IgD-negative memory B cell (primary cell): ENCODE measurements around the gene FOXL3. TPM values are rescaled to one million over a fixed set of nuclear protein-coding genes. Genes with fewer than 3 reads are reported as not detected.

Experiments
- H3K27ac Mint-ChIP-seq, 3 donors: one replicate each; pipeline ENCODE4 v1.8.0; 2020 to 2022; ENCODE audit warnings: mild to moderate bottlenecking in 3 of 3, mixed read lengths in 3 of 3, moderate library complexity in 1 of 3
- H3K27me3 Mint-ChIP-seq: one replicate; pipeline ENCODE4 v1.8.0; 2021; ENCODE audit warnings: mixed read lengths
- H3K36me3 Mint-ChIP-seq: one replicate; pipeline ENCODE4 v1.8.0; 2020; ENCODE audit warnings: mild to moderate bottlenecking, mixed read lengths
- H3K4me1 Mint-ChIP-seq, 3 donors: one replicate each; pipeline ENCODE4 v1.8.0; 2020 to 2022; ENCODE audit warnings: mixed read lengths in 3 of 3, mild to moderate bottlenecking in 1 of 3
- H3K4me3 Mint-ChIP-seq, 4 donors: one replicate each; pipeline ENCODE4 v1.8.0; 2020 to 2022; ENCODE audit warnings: mild to moderate bottlenecking in 4 of 4, mixed read lengths in 4 of 4, moderate library complexity in 3 of 4
- H3K9me3 Mint-ChIP-seq, 3 donors: one replicate each; pipeline ENCODE4 v1.8.0; 2020 to 2021; ENCODE audit warnings: mixed read lengths in 3 of 3, mild to moderate bottlenecking in 1 of 3
- polyA plus RNA-seq: library from polyadenylated mRNA; unstranded; fragments of 300-500 nt; fragmentation: Illumina TruSeq; gene quantifications from one replicate; pipeline ENCODE4 v1.2.3, GENCODE V29; 2021

Gene FOXL3
- polyA plus RNA-seq, 1 donor from 2014 or later: not detected

DNA sequence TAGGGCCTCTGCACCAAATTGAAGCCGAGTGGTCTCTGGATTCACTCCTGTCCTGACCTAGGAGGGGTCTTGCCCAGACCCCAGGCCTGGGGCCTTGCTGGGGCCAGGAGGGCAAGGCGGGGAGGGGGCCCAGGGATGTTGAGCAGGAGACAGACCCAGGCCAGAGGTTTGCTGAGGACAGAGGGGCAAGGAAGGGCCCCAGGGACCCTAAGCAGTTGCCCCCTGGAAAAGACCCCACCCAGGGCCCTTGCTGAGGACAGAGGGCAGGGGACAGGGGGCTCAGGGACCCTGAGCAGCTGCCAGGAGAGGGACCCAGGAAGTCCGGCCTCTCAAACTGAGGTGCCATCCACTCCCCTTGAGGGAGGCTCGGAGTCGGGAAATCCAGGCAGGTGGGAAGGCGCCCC, 32.7 kb downstream of the FOXL3 start:
- Mint-ChIP-seq H3K9me3 (no peaks in the 10 kb centered on the region), H3K36me3 (peaks cover 1% of the 10 kb centered on the region)

DNA sequence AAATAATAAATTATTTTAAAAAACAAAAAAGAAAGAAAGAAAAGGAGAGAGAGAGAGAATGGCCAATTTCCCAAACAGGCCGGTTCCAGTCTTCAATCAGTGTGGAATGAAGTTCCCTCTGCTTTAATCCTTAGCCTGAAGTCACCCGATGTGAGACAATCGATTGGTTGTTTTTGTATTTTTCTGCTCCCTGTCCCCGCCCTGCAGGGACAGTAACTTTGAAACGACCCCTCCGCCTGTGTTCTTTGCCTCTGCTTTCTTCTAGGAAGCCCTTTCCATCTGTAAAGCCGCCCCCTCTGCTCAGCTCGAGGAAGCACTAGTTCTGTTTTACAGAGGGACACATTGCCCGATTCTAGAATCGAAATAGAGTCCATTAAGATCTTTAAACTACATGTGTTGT, 33.4 kb downstream of the FOXL3 start:
- peaks cover 10% of the 10 kb centered on the region for H3K27me3 Mint-ChIP-seq
- no peak overlapping the region for H3K27ac Mint-ChIP-seq
- no peak overlapping the region for H3K4me3 Mint-ChIP-seq
- H3K9me3 Mint-ChIP-seq: no peaks in the 10 kb centered on the region
- peaks cover 1% of the 10 kb centered on the region for H3K36me3 Mint-ChIP-seq
- H3K4me1 Mint-ChIP-seq: peaks cover 0 to 2% (median 1%) of the 10 kb centered on the region in 3 donors

More for the DNA sequence above, 32.7 kb downstream of the FOXL3 start:
- Mint-ChIP-seq H3K27me3 (peaks cover 8% of the 10 kb centered on the region), H3K4me3 (peak overlapping the region in 1 of 4 donors; percentile 47), H3K4me1 (peaks cover 0 to 2% (median 1%) of the 10 kb centered on the region in 3 donors), H3K27ac (no peak overlapping the region)

DNA sequence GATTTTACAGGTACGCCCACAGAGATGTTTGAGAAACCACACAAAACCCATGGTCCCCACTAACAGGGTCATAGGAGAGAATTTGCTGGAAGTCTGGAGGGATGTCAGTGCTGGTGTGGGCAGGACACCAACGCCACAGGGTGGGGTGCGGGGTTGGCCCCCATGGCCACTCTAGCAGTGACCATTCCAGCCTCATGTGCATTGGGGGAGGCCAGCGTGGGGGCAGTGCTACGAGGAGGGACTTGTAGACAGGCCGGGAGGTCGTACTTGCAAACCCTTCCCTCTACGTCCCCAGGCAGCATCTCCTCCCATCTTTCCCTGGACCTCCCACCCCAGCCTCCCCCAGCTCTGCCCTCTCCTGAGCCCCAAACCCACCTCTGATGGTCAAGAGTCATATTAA, 34.0 kb downstream of the FOXL3 start:
- no peak overlapping the region for H3K27ac Mint-ChIP-seq
- peaks cover 7% of the 10 kb centered on the region for H3K27me3 Mint-ChIP-seq
- H3K36me3 Mint-ChIP-seq: no peaks in the 10 kb centered on the region
- no peak overlapping the region for H3K4me3 Mint-ChIP-seq
- no peaks in the 10 kb centered on the region for H3K9me3 Mint-ChIP-seq
- H3K4me1 Mint-ChIP-seq: peaks cover 0 to 2% (median 1%) of the 10 kb centered on the region in 3 donors

DNA sequence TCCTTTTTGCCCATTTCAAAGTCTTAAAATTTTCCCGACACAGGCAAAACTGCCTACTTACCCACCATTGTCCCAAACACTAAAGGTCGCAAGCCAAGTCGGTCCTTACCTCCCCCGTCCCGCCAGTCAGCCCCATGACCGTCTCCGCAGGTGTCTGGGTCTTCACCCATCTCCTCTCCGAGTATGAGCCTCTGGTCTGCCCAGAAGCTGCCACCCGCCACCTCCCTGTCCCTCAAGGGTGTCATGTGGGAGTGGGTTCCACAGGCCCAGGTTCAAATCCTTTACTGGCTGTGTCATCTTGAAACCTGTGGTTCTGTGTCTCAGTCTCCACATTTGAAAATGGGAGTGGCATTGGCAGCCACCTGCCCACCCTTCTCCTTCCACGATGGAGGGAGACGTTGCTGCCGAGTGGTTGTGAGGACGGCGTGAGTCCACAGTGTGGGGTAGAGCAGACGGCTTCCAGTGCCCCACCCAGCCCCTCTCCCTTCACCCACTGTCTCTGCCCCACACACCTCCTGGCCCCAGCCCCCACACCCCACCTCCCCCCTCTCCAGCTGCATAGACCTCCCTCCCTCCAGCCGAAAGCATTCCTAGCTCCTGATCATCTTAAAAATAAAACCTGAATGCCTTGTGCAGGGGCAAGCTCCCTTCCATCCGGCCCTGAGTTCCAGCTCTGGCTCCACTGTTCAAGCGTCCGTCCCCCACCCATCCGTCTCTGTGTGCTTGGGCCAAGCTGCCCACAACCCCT, 35.3 kb downstream of the FOXL3 start:
- Mint-ChIP-seq H3K9me3 (no peaks in the 10 kb centered on the region), H3K27me3 (peaks cover 4% of the 10 kb centered on the region), H3K27ac (no peak overlapping the region), H3K36me3 (no peaks in the 10 kb centered on the region), H3K4me1 (peaks cover 0 to 2% (median 1%) of the 10 kb centered on the region in 3 donors), H3K4me3 (peak overlapping the region in 1 of 4 donors; percentile 74)

DNA sequence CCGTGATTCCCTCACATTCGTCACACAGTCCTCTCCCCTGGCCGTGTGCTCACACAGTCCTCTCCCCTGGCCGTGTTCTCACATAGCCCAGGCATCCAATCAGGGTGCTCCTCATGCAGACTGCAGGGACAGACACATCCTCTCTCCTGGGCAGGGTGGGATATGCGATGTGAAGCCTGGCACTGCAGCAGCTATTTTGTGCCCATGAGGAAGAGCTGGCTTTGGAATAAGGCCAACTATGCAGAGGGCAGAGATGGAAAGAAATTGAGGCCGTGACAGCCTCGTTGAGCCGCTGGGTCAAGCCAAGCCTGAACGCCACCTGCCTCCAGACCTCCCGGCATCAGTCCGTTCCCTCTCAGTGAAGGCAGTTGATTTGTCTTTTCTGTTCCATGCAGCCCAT, 35.8 kb downstream of the FOXL3 start:
- Mint-ChIP-seq H3K27ac (no peak overlapping the region), H3K27me3 (peaks cover 7% of the 10 kb centered on the region), H3K36me3 (no peaks in the 10 kb centered on the region), H3K4me1 (peaks cover 0 to 2% (median 1%) of the 10 kb centered on the region in 3 donors), H3K4me3 (peak overlapping the region in 1 of 4 donors; percentile 74), H3K9me3 (no peaks in the 10 kb centered on the region)

DNA sequence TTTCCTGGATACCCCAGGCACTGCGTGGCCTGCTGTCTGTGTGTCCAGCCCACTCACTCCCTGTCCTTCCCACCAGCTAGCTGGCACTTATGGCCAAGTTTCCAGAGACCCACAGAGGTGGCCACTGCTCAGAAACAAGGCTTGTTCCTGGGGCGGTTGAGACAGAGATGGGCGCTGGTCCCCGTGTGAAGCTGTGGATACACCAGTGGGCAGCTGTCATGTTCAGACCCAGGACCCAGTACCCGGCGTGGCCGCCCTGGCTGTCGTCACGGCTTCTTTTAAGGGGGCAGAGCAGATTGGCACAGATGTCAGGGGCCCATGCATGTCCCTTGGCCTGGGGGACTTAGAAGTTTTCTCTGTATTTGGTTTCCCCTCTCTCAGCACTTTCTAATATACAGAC, 36.3 kb downstream of the FOXL3 start:
- H3K4me3 Mint-ChIP-seq: no peak overlapping the region
- H3K4me1 Mint-ChIP-seq: peaks cover 0 to 2% (median 1%) of the 10 kb centered on the region in 3 donors
- peaks cover 11% of the 10 kb centered on the region for H3K27me3 Mint-ChIP-seq
- no peaks in the 10 kb centered on the region for H3K36me3 Mint-ChIP-seq
- H3K27ac Mint-ChIP-seq: no peak overlapping the region
- no peaks in the 10 kb centered on the region for H3K9me3 Mint-ChIP-seq

DNA sequence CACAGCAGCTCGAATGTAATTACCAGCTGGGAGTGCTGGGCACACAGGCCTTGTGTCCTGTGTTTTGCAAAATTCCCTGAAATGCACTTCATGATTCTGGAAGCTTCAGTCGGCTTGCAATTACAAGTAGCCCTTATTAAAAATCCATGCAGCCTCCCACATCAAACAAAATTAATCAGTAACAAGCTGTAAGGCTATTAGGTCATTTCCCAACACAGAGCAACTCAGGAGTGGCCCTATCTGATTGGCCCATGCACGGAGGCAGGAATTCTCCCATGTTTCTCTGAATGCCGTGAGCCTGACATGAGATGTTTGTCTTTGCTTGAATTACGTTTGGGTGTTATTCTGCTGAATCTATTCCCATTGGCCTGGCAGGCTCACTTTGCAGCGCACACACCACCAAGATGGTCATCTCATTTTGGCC, 36.9 kb downstream of the FOXL3 start:
- H3K36me3 Mint-ChIP-seq: no peaks in the 10 kb centered on the region
- H3K4me1 Mint-ChIP-seq: peaks cover 0 to 3% (median 1%) of the 10 kb centered on the region in 3 donors
- H3K4me3 Mint-ChIP-seq: no peak overlapping the region
- no peaks in the 10 kb centered on the region for H3K9me3 Mint-ChIP-seq
- peaks cover 14% of the 10 kb centered on the region for H3K27me3 Mint-ChIP-seq
- no peak overlapping the region for H3K27ac Mint-ChIP-seq

DNA sequence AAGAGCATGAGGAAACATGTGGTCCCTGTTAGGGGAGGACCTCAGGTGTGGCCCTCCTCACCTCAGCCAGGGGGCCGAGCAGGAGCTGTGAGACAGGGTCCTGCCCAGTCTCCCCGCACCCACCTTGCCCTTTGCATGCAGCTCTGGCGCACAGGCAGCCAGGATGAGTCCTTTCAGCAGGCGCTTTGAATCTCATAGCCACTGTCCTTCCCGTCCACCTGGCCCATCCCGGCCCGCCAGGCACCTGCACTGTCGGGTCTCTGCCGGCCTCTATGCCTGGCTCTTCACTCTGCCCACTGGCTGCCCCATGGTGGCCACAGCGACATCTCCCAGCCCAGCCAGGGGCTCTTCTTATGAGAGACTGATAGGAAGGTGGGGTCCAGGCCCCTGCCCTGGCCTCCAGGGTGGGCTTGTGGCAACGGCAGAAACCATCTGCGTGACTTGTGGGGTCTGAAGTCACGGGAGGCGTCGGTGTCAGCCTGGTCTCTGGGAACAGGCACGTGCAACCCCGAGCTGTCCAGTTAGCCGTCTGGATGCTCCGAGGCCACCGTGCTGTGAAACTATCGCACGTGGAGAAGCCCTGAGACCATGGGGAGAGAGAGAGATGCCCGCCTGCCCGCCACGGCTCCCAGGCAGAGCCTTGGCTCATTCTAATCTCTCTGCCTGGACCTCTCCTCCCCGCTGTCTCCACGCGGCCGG, 37.4 kb downstream of the FOXL3 start:
- Mint-ChIP-seq H3K27me3 (peaks cover 14% of the 10 kb centered on the region), H3K27ac (no peak overlapping the region), H3K9me3 (no peaks in the 10 kb centered on the region), H3K36me3 (no peaks in the 10 kb centered on the region), H3K4me3 (no peak overlapping the region), H3K4me1 (peaks cover 0 to 3% (median 1%) of the 10 kb centered on the region in 3 donors)

DNA sequence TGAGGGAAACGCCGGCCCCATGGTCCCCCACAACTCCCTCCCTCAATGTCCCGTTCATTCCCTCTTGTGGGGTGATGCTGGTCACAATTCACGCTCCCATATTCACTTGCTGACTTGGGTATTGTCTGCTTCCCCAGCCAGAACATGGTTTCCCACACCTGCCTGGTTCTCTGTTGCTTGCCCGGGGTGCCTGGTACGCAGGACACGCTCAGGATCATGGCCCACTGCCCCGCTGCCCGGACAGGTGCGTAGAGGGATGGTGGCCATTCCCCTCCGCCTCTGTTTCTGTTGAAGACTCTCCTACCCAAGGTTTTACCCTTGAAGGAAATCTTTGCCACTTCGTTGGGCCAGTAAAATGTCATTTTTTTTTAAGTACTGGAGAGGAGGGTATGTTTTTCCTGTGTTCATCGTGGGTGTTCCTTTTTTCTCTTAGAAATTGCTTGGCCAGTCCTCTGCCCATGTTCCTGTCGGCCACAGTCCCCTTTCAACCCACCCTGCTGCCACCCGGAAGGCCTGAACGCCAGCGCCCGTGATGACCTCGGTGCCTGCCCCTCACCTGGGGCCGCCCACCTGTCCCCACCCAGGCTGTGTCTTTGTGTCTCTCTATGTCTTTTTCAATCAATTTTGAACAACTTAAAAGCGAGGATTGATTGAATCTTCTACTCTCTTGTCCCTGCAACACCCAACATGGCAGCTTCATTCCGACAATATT, 38.2 kb downstream of the FOXL3 start:
- Mint-ChIP-seq H3K27ac (no peak overlapping the region), H3K4me3 (no peak overlapping the region), H3K9me3 (no peaks in the 10 kb centered on the region), H3K36me3 (no peaks in the 10 kb centered on the region), H3K27me3 (peaks cover 14% of the 10 kb centered on the region), H3K4me1 (peaks cover 0 to 3% (median 1%) of the 10 kb centered on the region in 3 donors)

DNA sequence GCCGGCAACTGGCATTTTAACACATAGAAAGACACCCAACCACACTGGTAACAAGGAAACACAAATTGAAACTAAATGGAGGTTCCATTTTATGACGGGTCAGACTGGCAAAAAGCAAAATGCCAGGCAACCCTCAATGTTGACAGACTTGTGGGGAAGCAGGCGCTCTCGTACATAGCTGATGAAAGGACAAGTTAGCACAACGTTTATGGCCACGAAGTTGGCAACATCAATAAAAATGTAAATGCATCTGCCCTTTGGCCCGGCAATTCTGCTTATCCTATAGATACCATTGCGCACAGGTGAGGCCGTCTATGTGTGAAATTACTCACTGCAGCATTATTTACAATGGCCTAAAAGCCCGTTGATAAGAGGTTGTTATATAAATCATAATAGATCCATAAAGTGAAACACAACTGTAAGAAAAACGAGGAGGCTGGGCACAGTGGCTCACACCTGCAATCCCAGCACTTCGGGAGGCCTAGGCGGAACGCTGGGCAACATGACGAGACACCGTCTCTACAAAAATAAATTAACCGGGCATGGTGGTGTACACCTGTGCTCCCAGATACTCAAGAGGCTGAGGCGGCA, 39.8 kb downstream of the FOXL3 start:
- no peak overlapping the region for H3K27ac Mint-ChIP-seq
- H3K4me1 Mint-ChIP-seq: peaks cover 0 to 3% (median 3%) of the 10 kb centered on the region in 3 donors
- peaks cover 0 to 2% (median 0%) of the 10 kb centered on the region in 3 donors for H3K9me3 Mint-ChIP-seq
- H3K27me3 Mint-ChIP-seq: peaks cover 14% of the 10 kb centered on the region
- no peaks in the 10 kb centered on the region for H3K36me3 Mint-ChIP-seq
- H3K4me3 Mint-ChIP-seq: no peak overlapping the region

DNA sequence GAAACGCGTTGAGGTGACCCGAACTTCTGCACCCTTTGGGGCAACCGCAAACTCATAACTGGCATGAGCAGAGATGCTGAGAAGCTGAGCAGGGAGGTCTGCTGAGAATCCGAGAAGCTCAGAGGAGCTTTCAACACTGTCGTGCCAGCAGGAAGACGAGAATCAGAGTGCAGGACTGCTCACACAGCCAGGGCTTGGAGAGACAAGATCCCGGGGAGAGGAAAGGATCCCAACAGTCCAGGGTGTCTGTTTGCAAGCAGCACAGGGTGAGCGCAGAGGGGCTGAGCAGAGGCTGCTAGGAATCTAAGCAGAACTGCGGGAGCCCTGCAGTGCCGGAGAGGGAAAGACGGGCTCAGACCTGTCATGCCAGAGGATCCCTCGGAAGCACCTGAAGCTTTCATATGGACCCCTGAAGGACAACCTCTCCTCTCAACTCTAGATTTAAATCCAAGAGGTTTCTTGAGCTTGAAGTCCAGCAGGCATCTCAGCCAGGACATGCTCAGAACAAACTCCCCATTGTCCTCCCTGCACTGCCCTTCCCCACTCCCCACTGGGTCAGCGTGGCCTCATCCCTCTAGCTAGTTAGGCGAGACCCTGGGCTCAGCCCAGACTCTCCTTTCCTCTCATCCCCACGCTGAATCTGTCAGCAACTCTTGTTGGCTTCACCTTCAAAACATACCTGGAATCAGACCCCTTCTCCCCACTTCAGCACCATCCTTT, 40.7 kb downstream of the FOXL3 start:
- Mint-ChIP-seq H3K36me3 (no peaks in the 10 kb centered on the region), H3K4me3 (peak overlapping the region in 1 of 4 donors; percentile 57), H3K27ac (peak overlapping the region in 1 of 3 donors; percentile 87), H3K9me3 (peaks cover 0 to 2% (median 0%) of the 10 kb centered on the region in 3 donors), H3K4me1 (peaks cover 0 to 3% (median 3%) of the 10 kb centered on the region in 3 donors), H3K27me3 (peaks cover 14% of the 10 kb centered on the region)

DNA sequence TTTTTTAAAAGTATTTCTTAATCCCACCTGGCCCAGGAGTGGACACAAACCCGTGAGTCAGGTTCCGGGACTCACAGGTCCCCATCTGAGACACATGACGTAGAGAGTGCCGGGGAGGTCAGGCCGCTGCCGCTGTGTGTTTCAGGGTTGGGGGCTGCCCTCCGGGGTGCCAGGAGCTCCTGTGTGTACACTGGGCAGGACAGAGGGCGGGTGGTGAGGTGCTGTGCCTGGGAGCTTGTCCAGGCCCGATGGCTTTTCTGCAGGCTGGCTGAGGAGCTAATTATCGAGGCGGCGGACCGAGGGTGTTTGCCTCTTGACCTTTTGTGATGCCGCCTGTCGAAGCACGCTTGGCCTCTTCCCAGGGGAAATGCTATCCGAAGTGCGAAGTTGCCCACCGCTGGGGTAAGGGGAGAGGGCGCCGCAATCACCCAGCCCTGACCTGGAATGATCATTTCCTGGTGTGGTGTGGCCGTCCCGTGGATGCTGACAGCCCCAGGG, 42.1 kb downstream of the FOXL3 start:
- H3K4me1 Mint-ChIP-seq: peaks cover 0 to 3% (median 2%) of the 10 kb centered on the region in 3 donors
- no peaks in the 10 kb centered on the region for H3K36me3 Mint-ChIP-seq
- peaks cover 0 to 2% (median 0%) of the 10 kb centered on the region in 3 donors for H3K9me3 Mint-ChIP-seq
- H3K27ac Mint-ChIP-seq: no peak overlapping the region
- H3K27me3 Mint-ChIP-seq: peaks cover 14% of the 10 kb centered on the region
- H3K4me3 Mint-ChIP-seq: peak overlapping the region in 1 of 4 donors; percentile 60

DNA sequence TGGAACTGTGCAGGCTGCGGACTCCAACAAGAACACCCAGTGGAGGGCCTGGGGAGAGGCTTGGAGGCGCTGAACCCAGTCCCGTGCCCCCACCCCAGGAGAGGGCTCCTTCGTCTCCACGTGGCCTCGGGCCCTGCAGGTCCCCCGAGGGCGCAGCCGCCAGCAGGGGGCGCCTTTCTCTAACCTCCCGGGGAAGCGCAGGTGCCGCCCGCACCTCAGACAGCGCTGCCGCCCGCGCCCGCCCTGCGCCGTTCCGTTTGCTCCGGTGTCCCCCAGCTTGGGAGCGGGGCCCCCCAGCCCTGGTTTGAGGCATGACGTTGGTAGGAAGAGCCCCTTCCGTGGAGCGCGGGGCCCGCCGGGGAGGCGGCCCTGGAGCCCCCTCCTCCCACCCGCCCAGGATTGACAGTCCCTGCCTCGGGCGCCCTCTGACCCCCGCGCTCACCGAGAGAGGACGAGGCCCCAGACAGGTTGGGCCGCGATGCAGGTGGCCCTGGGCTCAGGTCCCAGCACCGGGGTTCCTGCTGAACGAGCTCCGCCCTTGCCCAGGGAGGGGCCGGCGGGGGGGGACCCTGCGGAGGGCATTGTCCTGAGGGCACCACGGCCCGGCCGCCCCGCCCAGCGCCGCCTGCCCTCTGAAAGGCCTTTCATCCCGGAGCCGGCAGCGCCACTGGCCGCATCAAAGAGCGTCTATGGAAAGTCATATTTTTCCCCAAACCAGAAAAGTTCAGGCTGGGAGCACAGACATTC, 42.8 kb downstream of the FOXL3 start:
- peaks cover 0 to 2% (median 0%) of the 10 kb centered on the region in 3 donors for H3K9me3 Mint-ChIP-seq
- peaks cover 0 to 3% (median 2%) of the 10 kb centered on the region in 3 donors for H3K4me1 Mint-ChIP-seq
- no peak overlapping the region for H3K4me3 Mint-ChIP-seq
- peaks cover 14% of the 10 kb centered on the region for H3K27me3 Mint-ChIP-seq
- H3K36me3 Mint-ChIP-seq: no peaks in the 10 kb centered on the region
- no peak overlapping the region for H3K27ac Mint-ChIP-seq
